ENCODE data around the gene HSPB6.

HSPB6 gene

DNA sequence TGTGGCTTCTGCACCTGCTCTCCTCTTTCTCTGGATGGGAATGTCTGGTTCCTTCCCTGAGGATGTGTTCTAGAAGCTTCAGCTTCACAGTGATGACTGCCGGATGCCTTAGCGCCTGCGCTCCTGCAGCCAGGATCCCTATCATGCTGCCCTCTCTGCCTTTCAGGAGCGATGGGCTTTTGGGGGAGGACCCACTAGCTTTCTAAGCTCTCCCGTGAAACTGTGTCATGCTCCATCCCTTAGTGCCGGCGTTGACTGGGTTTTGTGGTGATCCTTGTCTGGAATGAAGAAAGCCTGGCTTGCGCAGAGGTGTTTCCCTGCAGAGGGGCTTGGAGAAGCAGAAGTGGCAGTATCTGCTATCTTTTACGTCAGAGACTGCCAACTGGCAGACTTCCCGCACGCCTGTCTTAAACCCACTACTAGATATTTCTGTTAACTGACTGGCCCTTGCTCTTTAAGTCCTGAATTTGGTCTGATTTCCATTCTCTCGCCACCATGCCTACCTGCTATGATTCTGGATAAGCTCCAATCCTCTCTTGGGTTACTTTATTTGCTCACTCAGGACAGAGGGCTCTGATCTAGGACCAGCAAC is 42.8 kb downstream of the HSPB6 start:
- Histone ChIP-seq H3K27ac (ENCODE audit: low read depth, low read length, poor library complexity, severe bottlenecking) (no peak overlapping the region), H3K9me3 (ENCODE audit: low read length) (no peaks in the 10 kb centered on the region), H3K36me3 (ENCODE audit: insufficient read depth, low read length) (no peaks in the 10 kb centered on the region), H3K9ac (ENCODE audit: low read length) (no peak overlapping the region), H3K4me2 (ENCODE audit: low read length) (no peak overlapping the region), H3K4me1 (ENCODE audit: insufficient read depth, low read length, severe bottlenecking) (peaks cover 26% of the 10 kb centered on the region), H3K4me3 (ENCODE audit: low read depth, low read length, poor library complexity, severe bottlenecking) (no peak overlapping the region), H3K9me2 (ENCODE audit: low read depth, low read length) (no peaks in the 10 kb centered on the region), H3K27me3 (ENCODE audit: insufficient read depth, low read length) (peaks cover 7% of the 10 kb centered on the region), H2AFZ (ENCODE audit: low read length) (no peak overlapping the region), H3K79me2 (ENCODE audit: insufficient read depth, low read length) (peaks cover 4% of the 10 kb centered on the region), H3F3A (ENCODE audit: insufficient read depth, low read length) (no peaks in the 10 kb centered on the region), H4K20me1 (ENCODE audit: insufficient read depth, low read length) (no peaks in the 10 kb centered on the region)
- TF ChIP-seq, protein P1, sequence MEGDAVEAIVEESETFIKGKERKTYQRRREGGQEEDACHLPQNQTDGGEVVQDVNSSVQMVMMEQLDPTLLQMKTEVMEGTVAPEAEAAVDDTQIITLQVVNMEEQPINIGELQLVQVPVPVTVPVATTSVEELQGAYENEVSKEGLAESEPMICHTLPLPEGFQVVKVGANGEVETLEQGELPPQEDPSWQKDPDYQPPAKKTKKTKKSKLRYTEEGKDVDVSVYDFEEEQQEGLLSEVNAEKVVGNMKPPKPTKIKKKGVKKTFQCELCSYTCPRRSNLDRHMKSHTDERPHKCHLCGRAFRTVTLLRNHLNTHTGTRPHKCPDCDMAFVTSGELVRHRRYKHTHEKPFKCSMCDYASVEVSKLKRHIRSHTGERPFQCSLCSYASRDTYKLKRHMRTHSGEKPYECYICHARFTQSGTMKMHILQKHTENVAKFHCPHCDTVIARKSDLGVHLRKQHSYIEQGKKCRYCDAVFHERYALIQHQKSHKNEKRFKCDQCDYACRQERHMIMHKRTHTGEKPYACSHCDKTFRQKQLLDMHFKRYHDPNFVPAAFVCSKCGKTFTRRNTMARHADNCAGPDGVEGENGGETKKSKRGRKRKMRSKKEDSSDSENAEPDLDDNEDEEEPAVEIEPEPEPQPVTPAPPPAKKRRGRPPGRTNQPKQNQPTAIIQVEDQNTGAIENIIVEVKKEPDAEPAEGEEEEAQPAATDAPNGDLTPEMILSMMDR (IDR thresholded peaks at IDR 0.05; ENCODE audit: low read length): no peak
- no peak for TF ChIP-seq EZH2 (IDR thresholded peaks at IDR 0.05; ENCODE audit: borderline replicate concordance, low read length)

DNA sequence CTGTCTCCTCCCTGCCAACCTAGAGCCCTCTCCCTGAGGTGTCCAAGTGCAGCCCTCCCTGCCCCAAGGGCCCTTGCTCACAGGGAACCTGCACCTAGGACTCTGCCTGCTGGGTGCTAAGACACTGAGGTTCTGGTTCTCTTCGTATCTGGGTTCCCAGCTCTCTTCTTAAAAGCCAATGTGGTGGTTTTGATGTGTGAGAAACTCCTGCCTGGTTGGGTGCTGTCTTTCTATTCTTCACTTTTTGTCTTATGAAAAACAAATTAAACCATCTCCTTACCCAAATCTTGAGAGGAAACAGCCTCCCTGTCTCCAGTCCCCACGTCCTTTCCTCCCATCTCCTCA is 43.4 kb downstream of the HSPB6 start:
- Histone ChIP-seq H3K36me3 (ENCODE audit: insufficient read depth, low read length) (no peaks in the 10 kb centered on the region), H2AFZ (ENCODE audit: low read length) (no peak overlapping the region), H4K20me1 (ENCODE audit: insufficient read depth, low read length) (no peaks in the 10 kb centered on the region), H3K9me3 (ENCODE audit: low read length) (no peaks in the 10 kb centered on the region), H3K27me3 (ENCODE audit: insufficient read depth, low read length) (peaks cover 7% of the 10 kb centered on the region), H3K27ac (ENCODE audit: low read depth, low read length, poor library complexity, severe bottlenecking) (no peak overlapping the region), H3F3A (ENCODE audit: insufficient read depth, low read length) (no peaks in the 10 kb centered on the region), H3K79me2 (ENCODE audit: insufficient read depth, low read length) (0 out of 2 replicates have a peak, but pooled peaks cover under 1% of the 10 kb centered on the region), H3K4me1 (ENCODE audit: insufficient read depth, low read length, severe bottlenecking) (peaks cover 22% of the 10 kb centered on the region), H3K4me2 (ENCODE audit: low read length) (no peak overlapping the region), H3K9me2 (ENCODE audit: low read depth, low read length) (no peaks in the 10 kb centered on the region), H3K9ac (ENCODE audit: low read length) (no peak overlapping the region), H3K4me3 (ENCODE audit: low read depth, low read length, poor library complexity, severe bottlenecking) (no peak overlapping the region)
- no peak for TF ChIP-seq EZH2 (IDR thresholded peaks at IDR 0.05; ENCODE audit: borderline replicate concordance, low read length)
- TF ChIP-seq, protein P1 (IDR thresholded peaks at IDR 0.05; ENCODE audit: low read length): no peak

DNA sequence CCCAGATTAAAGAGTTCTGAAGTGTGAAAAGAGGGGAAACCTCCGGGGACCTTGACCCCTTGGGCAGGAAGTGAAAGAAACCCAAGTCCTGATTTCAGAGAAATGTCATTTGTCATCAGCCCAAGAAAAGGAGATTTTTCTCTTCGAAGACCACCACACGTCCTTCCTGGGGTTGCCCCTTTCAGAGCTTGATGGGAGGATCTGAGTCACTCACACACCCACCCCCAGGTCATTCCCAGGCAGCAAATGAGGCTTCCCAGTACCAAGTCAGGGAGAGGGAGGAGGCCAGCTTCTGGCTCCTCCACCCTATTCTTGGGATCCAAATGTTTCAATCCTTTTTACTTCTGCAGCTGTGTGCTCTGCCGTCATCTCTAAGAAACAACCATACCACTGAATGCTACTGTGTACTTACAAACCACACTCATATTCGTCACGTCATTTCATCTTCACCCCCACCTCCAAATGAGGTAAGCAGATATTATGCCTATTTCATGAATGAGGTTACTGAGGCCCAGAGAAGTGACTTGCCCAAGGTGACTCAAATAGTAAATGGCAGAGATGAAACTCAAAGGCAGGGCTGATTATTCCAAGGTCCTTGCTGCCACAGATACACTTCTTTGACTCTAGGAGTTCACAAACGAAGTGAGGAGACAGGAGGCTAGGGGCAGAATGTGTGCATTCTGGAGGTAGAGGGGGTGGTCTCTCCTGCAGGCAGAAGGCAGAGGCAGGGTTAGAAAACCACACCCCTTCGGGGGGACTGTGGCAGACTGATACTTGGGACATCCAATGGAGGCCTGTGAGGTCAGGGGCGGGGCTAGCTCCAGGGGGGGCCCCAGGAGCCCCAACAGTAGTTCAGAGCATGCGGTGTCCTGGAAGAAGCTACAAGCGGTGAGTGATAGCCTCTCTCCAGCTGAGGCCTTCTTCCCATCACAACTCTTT is 44.0 kb downstream of the HSPB6 start:
- H3F3A ChIP-seq (ENCODE audit: insufficient read depth, low read length): no peaks in the 10 kb centered on the region
- H3K36me3 ChIP-seq (ENCODE audit: insufficient read depth, low read length): no peaks in the 10 kb centered on the region
- H3K9me3 ChIP-seq (ENCODE audit: low read length): no peaks in the 10 kb centered on the region
- no peak overlapping the region for H2AFZ ChIP-seq (ENCODE audit: low read length)
- TF ChIP-seq, protein P1 (IDR thresholded peaks at IDR 0.05; ENCODE audit: low read length): no peak
- TF ChIP-seq EZH2 (IDR thresholded peaks at IDR 0.05; ENCODE audit: borderline replicate concordance, low read length): no peak
- no peak overlapping the region for H3K27ac ChIP-seq (ENCODE audit: low read depth, low read length, poor library complexity, severe bottlenecking)
- no peaks in the 10 kb centered on the region for H4K20me1 ChIP-seq (ENCODE audit: insufficient read depth, low read length)
- no peak overlapping the region for H3K4me3 ChIP-seq (ENCODE audit: low read depth, low read length, poor library complexity, severe bottlenecking)
- peaks cover 7% of the 10 kb centered on the region for H3K27me3 ChIP-seq (ENCODE audit: insufficient read depth, low read length)
- no peak overlapping the region for H3K9ac ChIP-seq (ENCODE audit: low read length)
- H3K79me2 ChIP-seq (ENCODE audit: insufficient read depth, low read length): no peaks in the 10 kb centered on the region
- no peaks in the 10 kb centered on the region for H3K9me2 ChIP-seq (ENCODE audit: low read depth, low read length)
- H3K4me2 ChIP-seq (ENCODE audit: low read length): no peak overlapping the region
- peaks cover 22% of the 10 kb centered on the region for H3K4me1 ChIP-seq (ENCODE audit: insufficient read depth, low read length, severe bottlenecking)

Measured in OCI-LY1 (cell line).